KMS-11 (cell line): ENCODE data around the gene NCAPH2.

Experiments
- H2AFZ ChIP-seq: fragments of 200-600 bp; sonication (generic); 2 replicates; pipeline ENCODE4 v1.6.1; 2016; ENCODE audit warnings: antibody characterized with exemption, mixed run types, low read depth
- H3K27ac ChIP-seq: fragments of 200-600 bp; sonication (generic); 2 replicates; pipeline ENCODE4 v1.6.1; 2016; ENCODE audit warnings: mild to moderate bottlenecking, mixed run types
- H3K27me3 ChIP-seq: fragments of 200-600 bp; sonication (generic); 2 replicates; pipeline ENCODE4 v1.6.1; 2017; ENCODE audit warnings: mild to moderate bottlenecking, low read depth, mixed run types, moderate library complexity; ENCODE audit not compliant: insufficient read depth
- H3K36me3 ChIP-seq: fragments of 200-600 bp; sonication (generic); 2 replicates; pipeline ENCODE4 v1.6.1; 2017; ENCODE audit warnings: mild to moderate bottlenecking, mixed run types; ENCODE audit not compliant: insufficient read depth
- H3K4me1 ChIP-seq: fragments of 200-600 bp; sonication (generic); 2 replicates; pipeline ENCODE4 v1.6.1; 2016; ENCODE audit warnings: mild to moderate bottlenecking, low read depth, mixed run types; ENCODE audit not compliant: poor library complexity, severe bottlenecking
- H3K4me2 ChIP-seq: fragments of 200-600 bp; sonication (generic); 2 replicates; pipeline ENCODE4 v1.7.0; 2016; ENCODE audit warnings: mild to moderate bottlenecking, mixed run types
- H3K4me3 ChIP-seq: fragments of 200-600 bp; sonication (generic); IDR thresholded peaks from 2 replicates; pipeline ENCODE4 v1.6.1; 2017; ENCODE audit warnings: low read depth, low read length, mixed read lengths; ENCODE audit not compliant: insufficient read depth
- H3K79me2 ChIP-seq: fragments of 200-600 bp; sonication (generic); 2 replicates; pipeline ENCODE4 v1.6.1; 2016; ENCODE audit warnings: low read depth, mixed run types; ENCODE audit not compliant: insufficient read depth
- H3K9ac ChIP-seq: fragments of 200-600 bp; sonication (generic); 2 replicates; pipeline ENCODE4 v1.6.1; 2016; ENCODE audit warnings: mild to moderate bottlenecking, mixed run types
- H4K20me1 ChIP-seq: fragments of 200-600 bp; sonication (generic); 2 replicates; pipeline ENCODE4 v1.6.1; 2016; ENCODE audit warnings: mild to moderate bottlenecking, mixed run types; ENCODE audit not compliant: insufficient read depth
- CTCF ChIP-seq: fragments of 200-600 bp; sonication (generic); conservative IDR thresholded peaks from 2 replicates; pipeline ENCODE4 v1.6.1; 2017; ENCODE audit warnings: low read depth, mild to moderate bottlenecking, antibody characterized with exemption, low read length, moderate library complexity, mixed read lengths

NCAPH2 gene

GRCh38 chr22:50461536-50461935, 46.5 kb upstream of the NCAPH2 start:
- Histone ChIP-seq H3K27ac (no peak overlapping the region), H3K4me3 (no peak overlapping the region), H3K36me3 (no peaks in the 10 kb centered on the region), H2AFZ (no peak overlapping the region), H3K4me1 (no peaks in the 10 kb centered on the region), H3K27me3 (no peaks in the 10 kb centered on the region), H3K79me2 (no peaks in the 10 kb centered on the region), H4K20me1 (no peaks in the 10 kb centered on the region), H3K9ac (no peak overlapping the region), H3K4me2 (no peak overlapping the region)
- no peak for TF ChIP-seq CTCF

- Histone ChIP-seq H3K27ac (no peak overlapping the region), H3K36me3 (no peaks in the 10 kb centered on the region), H2AFZ (no peak overlapping the region), H3K4me3 (no peak overlapping the region), H3K79me2 (no peaks in the 10 kb centered on the region), H3K4me1 (no peaks in the 10 kb centered on the region), H4K20me1 (no peaks in the 10 kb centered on the region), H3K27me3 (no peaks in the 10 kb centered on the region), H3K4me2 (no peak overlapping the region), H3K9ac (no peak overlapping the region)
- TF ChIP-seq CTCF = no peak
Observed at GRCh38 chr22:50461979-50462540, 46.0 kb upstream of the NCAPH2 start.

- Histone ChIP-seq H3K4me2 (no peak overlapping the region), H3K36me3 (no peaks in the 10 kb centered on the region), H3K27ac (no peak overlapping the region), H3K27me3 (no peaks in the 10 kb centered on the region), H2AFZ (no peak overlapping the region), H3K79me2 (peaks cover under 1% of the 10 kb centered on the region; the same call in 1 of the 2 replicates), H4K20me1 (no peaks in the 10 kb centered on the region), H3K9ac (no peak overlapping the region), H3K4me1 (peaks cover 7% of the 10 kb centered on the region), H3K4me3 (no peak overlapping the region)
- TF ChIP-seq CTCF = no peak
Observed at GRCh38 chr22:50463188-50463900, 44.7 kb upstream of the NCAPH2 start.

GRCh38 chr22:50464451-50464850, 43.6 kb upstream of the NCAPH2 start:
- H3K4me1 ChIP-seq = peaks cover 18% of the 10 kb centered on the region
- no peaks in the 10 kb centered on the region for H4K20me1 ChIP-seq
- H3K4me3 ChIP-seq = no peak overlapping the region
- H3K79me2 ChIP-seq = peaks cover 11% of the 10 kb centered on the region; the same call in 1 of the 2 replicates
- no peaks in the 10 kb centered on the region for H3K27me3 ChIP-seq
- no peak for TF ChIP-seq CTCF
- H3K27ac ChIP-seq = no peak overlapping the region
- H3K36me3 ChIP-seq = no peaks in the 10 kb centered on the region
- H3K9ac ChIP-seq = no peak overlapping the region
- H3K4me2 ChIP-seq = no peak overlapping the region
- no peak overlapping the region for H2AFZ ChIP-seq
